Renal pelvis (tissue), 4 donors: Measurements from ENCODE around the gene C16orf78. TPM values are rescaled to one million over a fixed set of nuclear protein-coding genes. Genes with fewer than 3 reads are reported as not detected.

Experiments
- DNase-seq: peaks from one replicate; pipeline ENCODE4 v3.0.0-alpha.2; 2013
- polyA plus RNA-seq, 3 donors: library from polyadenylated mRNA; unstranded; fragments of 120-200 nt; gene quantifications; one replicate each; pipeline ENCODE4 v1.2.1, GENCODE V29; 2013; ENCODE audit not compliant: insufficient read length in 3 of 3

C16orf78 gene
- polyA plus RNA-seq, 3 donors, result 0.07 TPM; not detected in 2

GRCh38 chr16:49395021-49395420, 21.4 kb downstream of the C16orf78 start:
- no peak for DNase-seq

- no peak for DNase-seq
These were observed 22.7 kb downstream of the C16orf78 start for GRCh38 chr16:49396206-49396720.

GRCh38 chr16:49398761-49399160, 25.2 kb downstream of the C16orf78 start:
- DNase-seq, result no peak

DNA sequence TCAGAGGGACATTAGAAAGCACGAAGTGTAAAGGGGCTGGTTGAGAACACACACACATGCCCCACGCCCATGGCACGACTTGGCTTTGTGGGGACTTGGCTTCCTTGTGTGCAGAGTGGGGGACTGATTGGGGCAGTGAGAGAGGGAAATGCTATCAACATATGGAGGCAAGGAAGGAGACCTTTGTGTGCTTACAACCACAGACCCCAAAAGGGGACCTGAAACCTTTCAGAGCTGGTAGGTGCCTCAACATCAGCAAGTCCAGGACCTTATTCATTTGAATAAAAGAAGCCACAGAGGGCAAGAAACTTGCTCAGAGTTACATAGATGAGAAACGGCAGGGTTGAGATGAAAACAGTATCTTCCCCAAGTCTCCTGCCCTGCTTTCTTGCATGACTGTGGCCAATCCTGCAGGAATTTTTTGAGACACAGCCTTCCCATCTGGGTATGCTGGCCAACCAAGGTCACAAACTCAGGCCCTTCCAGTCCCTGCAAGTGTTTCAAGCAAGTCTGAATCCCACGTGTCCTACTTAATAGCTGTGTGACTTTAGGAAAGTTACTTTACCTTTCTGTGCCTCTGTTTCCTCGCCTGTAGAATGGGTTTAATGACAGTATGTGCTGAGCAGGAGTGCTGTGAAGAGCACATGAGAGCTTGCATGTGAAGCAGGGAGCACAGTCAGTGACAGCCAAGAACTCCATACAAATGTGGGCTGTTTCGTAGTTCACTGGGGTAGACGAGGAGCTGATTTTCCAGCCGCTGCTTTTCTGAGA, 26.2 kb downstream of the C16orf78 start:
- no peak for DNase-seq

DNA sequence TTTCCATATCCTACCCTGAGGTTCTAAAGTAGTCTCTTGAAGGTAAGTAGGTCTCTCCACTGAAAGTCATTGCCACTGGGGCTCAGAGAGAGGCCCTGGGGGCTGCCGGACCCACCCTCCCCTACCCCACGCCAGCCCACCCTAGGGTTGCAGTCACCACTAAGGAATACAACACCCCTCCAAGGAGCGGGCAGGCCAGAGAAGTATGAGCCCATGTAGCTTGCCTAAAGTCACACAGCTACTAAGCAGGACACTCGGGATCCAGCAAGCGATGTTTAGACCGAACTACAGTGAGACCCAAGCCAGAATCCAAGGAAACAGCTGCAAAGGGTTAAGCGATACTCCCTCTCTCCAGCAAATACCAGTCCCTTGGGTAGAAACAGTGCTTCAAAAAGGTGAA, 27.0 kb downstream of the C16orf78 start:
- DNase-seq, result no peak

DNA sequence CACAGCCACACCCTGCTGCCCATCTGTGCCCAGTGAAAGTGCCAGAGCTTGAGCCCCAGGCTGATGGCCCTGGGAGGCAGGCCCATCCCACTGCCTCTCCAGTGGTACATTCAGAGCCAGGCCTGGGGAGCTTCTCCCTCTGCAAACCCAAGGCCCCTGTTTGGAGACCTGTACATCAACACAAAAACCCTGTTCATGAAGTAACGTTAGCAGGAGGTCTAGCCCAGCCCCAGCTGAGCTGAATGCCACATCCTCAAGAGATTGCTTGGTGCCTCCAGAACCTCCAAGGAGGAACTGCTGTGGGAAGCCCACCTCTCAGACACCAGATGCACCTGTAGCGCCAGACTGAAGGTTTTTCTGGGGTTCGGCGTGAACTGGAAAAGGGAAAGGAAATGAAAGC, 31.5 kb downstream of the C16orf78 start:
- DNase-seq, result no peak

GRCh38 chr16:49405530-49405929, 31.9 kb downstream of the C16orf78 start:
- no peak for DNase-seq

DNA sequence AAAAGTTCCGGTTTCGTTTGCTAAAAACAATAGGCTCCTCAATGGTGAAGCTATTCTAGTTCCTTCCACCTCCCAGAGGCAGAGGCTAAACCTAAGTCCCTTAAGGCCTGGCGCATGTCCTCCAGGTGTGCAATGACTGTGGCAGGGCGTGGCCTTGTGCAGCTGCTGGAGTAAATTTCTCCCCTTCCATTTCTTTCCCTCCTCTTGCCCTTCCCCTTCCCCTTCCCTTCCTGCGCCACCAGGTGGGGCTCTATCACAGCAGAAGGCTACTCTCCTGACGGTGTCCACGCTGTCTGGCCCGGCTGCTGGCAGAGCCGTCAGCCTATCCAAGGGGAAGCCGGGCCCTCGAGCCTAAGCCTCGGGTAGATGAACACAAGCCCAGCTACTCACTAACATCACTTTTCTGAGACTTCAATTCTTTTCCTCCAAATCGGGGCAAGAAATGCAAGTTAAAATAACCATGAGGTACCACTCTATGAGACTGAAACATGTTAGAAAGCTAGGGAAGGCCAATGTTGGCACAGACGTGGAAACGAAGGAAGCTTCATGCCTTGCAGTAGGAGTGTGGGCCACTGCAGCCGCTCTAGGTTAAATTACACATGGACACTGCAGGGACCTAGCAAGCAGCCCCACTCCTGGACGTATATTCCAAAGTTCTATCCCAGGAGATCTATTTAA, 34.4 kb downstream of the C16orf78 start:
- DNase-seq, result peak; percentile 90

- DNase-seq, result no peak
These were observed 35.5 kb downstream of the C16orf78 start for GRCh38 chr16:49409121-49409520.

DNA sequence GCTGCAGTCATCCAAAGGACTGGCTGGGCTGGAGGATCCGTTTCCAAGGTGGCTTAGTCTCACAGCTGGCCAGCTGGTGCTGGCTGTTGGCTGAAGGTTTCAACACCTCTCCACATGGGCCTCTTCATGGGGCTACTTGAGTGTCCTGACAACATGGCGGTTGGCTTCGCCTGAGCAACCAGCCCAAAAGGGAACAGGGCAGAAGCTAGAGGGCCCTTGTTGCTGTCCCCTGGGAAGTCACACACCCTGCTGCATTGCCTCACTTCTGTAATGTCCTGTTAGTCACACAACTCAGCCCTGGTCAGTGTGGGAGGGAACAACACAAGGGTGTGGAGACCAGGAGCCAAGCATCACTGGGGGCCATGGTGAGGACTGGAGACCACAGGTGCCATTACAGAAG, 36.6 kb downstream of the C16orf78 start:
- DNase-seq, result no peak

- DNase-seq, result no peak
These were observed 37.7 kb downstream of the C16orf78 start for GRCh38 chr16:49411121-49411970.

GRCh38 chr16:49414671-49415070, 41.1 kb downstream of the C16orf78 start:
- DNase-seq, result peak; percentile 35

- DNase-seq, result no peak
These were observed 41.5 kb downstream of the C16orf78 start for GRCh38 chr16:49415083-49415482.

DNA sequence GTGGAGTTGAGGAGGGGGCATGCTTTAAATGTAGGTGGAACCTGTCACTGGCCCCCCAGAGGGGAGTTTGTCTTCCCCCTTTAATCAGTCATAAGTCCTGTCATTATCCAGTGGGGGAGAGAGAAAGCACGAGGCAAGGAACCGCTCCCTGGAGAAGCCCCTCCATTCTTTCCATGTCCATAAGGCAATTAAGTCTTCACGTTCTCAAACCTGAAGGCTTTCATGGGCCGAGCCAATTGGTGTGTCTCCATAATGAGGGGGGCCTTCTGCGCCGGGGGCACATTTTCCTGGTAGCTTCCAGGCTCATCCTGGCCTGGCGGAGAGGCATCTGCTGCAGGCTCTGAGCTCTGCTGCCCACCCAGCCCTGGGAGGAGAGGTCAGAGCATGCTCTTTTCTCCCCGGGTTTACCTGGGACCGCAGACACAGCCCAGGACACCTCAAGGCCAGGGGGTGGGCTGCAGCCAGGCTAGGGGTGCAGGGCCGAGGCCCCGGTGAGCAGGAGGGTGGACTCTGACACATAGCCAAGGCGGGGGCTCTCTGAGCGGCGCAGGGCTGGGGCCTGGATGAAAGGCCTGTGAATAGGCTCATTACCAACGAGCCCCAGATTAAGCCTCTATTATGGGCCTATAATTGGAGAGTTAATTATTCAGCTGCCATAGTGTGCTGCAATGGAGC, 42.5 kb downstream of the C16orf78 start:
- no peak for DNase-seq

GRCh38 chr16:49417354-49417753, 43.8 kb downstream of the C16orf78 start:
- DNase-seq, result no peak

DNA sequence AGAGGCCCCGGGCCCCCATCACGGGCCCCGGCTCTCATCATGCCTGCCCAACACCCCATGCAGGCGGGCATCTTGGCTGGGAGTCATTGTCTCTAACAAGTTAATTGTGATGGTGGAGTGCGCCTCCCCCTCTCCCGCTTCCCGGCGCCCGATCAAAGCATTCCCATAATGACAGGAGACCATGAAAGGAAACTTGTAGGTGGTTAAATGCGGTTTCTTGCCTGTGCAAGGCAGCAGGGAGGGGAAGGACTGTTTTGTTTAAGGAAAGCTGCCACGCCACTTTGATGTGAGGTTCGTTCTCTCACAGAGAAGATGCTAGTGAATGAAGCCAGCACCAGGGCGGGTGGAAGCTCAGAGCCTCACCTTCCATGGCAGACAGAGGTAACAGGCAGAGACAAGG, 45.4 kb downstream of the C16orf78 start:
- peak; percentile 48 for DNase-seq

DNA sequence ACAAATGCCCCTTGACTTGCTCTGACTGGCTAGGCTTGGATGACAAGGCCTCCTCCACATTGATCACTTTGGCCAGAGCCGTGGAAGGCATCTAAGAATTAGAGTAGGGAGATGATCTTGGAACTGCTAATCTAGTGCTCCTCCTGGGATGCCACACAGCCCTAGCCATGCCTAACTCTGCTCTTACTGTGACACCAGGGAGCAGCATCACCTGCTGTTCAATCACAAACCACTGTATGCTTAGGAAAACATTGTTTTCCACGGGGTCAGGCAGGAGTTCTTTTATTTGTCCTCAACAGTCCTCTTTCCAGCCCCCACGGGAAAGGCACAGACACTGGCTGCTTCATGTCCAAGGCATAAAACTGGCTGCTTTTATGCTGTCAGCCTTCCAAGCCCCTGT, 46.3 kb downstream of the C16orf78 start:
- DNase-seq, result no peak

DNA sequence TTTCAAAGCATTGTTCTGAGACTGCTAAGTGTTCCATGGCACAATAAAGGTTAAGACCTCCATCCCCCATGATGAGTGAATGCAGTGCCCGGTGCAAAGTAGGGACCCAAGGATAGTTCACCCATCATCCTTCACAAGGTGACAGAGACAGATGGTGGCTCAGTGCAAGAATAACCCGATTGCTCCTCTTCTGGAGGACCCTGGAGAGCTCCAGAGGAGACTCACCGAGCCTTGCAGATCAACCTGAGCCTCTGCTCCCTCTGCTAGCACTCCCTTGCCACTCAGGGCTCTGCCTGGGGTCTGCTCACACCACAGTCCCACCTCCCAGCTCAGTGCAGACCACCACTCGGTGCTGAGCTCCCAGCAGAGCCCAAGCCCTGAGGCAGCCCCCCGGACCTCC, 49.3 kb downstream of the C16orf78 start:
- DNase-seq, result no peak

- DNase-seq, result no peak
These were observed 51.4 kb downstream of the C16orf78 start for GRCh38 chr16:49424961-49425360.

GRCh38 chr16:49427771-49428170, 54.2 kb downstream of the C16orf78 start:
- DNase-seq, result no peak

DNA sequence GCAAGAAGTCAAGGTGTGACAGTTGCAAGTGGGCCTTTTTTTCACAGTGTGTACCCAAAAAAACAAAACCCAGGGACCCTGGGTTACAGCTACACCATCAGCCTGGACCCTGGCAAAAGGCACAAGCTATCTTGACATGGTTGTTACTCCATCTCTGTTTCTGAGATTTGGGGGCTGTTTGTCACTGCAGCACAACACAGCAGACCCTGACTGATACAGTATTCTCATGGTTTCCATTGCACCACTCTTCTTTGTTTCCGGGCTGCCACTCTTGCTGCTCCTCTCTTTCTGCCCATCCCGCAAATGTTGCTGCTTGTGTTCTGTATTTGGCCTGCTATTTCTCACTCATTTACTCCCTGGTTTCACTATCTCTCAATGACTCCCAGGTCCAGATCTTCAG, 55.2 kb downstream of the C16orf78 start:
- no peak for DNase-seq

DNA sequence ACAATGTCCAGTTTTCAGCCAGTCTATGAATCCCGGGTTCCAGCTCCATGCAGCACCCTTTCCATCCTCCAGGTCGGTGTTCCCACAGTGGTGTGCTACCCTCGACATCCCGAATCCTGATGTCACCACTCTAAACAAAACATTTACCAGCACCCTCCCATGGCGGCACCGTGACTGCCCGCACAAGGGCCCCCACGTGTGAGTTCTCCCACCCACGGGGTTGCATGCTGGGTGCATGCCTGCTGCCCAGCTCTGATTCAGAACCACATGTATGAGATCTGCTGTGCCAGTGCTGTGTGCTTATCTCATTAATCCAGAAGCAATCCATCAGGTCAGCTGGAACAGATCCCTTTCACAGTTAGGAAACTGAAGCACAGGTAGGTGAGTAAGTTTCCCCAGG, 57.4 kb downstream of the C16orf78 start:
- DNase-seq, result no peak
